A172 (cell line): ENCODE data around the gene HOXC9. TPM values are rescaled to one million over a fixed set of nuclear protein-coding genes. Genes with fewer than 3 reads are reported as not detected.

ENCODE experiments used
- DNase-seq: peaks from one replicate; pipeline ENCODE4 v3.0.0-alpha.2; 2015; ENCODE audit warnings: low spot score
- total RNA-seq: library from RNA; depleted of rRNA; stranded (reverse); fragments of >200 nt; shearing (Covaris generic); gene quantifications from 2 replicates; pipeline ENCODE4 v1.2.3, GENCODE V29; 2014

The HOXC9 gene
- total RNA-seq, 1 experiment from 2014 or later = 11.0 TPM

GRCh38 chr12:54028314-54029201, 28.6 kb downstream of the HOXC9 start, which contains the start of gene HOXC6:
HOXC6 (plus strand) TSS chr12:54028440; CDS start chr12:54028522, 82 bp downstream.
- no peak for DNase-seq

- no peak for DNase-seq
These were observed 29.8 kb downstream of the HOXC9 start for GRCh38 chr12:54029529-54030441.

- DNase-seq = no peak
These were observed 30.5 kb downstream of the HOXC9 start for GRCh38 chr12:54030442-54030801.

GRCh38 chr12:54030889-54031471, 31.0 kb downstream of the HOXC9 start:
- no peak for DNase-seq

GRCh38 chr12:54031480-54031879, 31.5 kb downstream of the HOXC9 start:
- DNase-seq = no peak

- DNase-seq = no peak
These were observed 32.2 kb downstream of the HOXC9 start for GRCh38 chr12:54032086-54032619.

- DNase-seq = peak; percentile 69
These were observed 32.7 kb downstream of the HOXC9 start, which contains the start of gene HOXC5 for GRCh38 chr12:54032627-54033100. HOXC5 (plus strand) TSS chr12:54033050; CDS start chr12:54033123, 73 bp downstream.

GRCh38 chr12:54033106-54033979, 33.4 kb downstream of the HOXC9 start:
- no peak for DNase-seq

GRCh38 chr12:54033980-54034784, 34.2 kb downstream of the HOXC9 start:
- no peak for DNase-seq

GRCh38 chr12:54034785-54035310, 34.9 kb downstream of the HOXC9 start:
- no peak for DNase-seq

GRCh38 chr12:54035568-54036264, 35.8 kb downstream of the HOXC9 start:
- no peak for DNase-seq

GRCh38 chr12:54036620-54037359, 36.8 kb downstream of the HOXC9 start:
- peak; percentile 59 for DNase-seq

- DNase-seq = no peak
These were observed 37.7 kb downstream of the HOXC9 start for GRCh38 chr12:54037360-54038283.

- DNase-seq = no peak
These were observed 38.4 kb downstream of the HOXC9 start for GRCh38 chr12:54038284-54038870.

GRCh38 chr12:54038871-54039414, 39.0 kb downstream of the HOXC9 start:
- no peak for DNase-seq

- DNase-seq = no peak
These were observed 39.6 kb downstream of the HOXC9 start for GRCh38 chr12:54039417-54040147.
